CD4-positive, alpha-beta T cell (primary cell): ENCODE results near the gene RAD50. TPM values are rescaled to one million over a fixed set of nuclear protein-coding genes. Genes with fewer than 3 reads are reported as not detected.

ENCODE experiments used
- ATAC-seq: fragments of 200-7000 bp; cut with Tn5 transposase; one replicate; pipeline ENCODE4 v1.10.0; 2022; ENCODE audit warnings: mild to moderate bottlenecking; ENCODE audit not compliant: poor library complexity
- CTCF ChIA-PET: fragments of 350-600 bp; sonication (Branson Sonifier 250); formaldehyde crosslinking; loops from one replicate; lab custom pipeline; 2021; ENCODE audit warnings: antibody characterized with exemption, inconsistent platforms; lab: Charles Lee
- POLR2A ChIA-PET: fragments of 350-600 bp; sonication (Branson Sonifier 250); formaldehyde crosslinking; loops from one replicate; lab custom pipeline; 2021; ENCODE audit warnings: antibody characterized with exemption, inconsistent platforms; lab: Charles Lee
- DNase-seq, 14 experiments: peaks; one replicate each; pipeline ENCODE4 v3.0.0-alpha.2; 2013 to 2020; ENCODE audit warnings: mixed read lengths in 2 of 14
- H3K27ac ChIP-seq, 2 donors: one replicate each; pipeline versions ENCODE4 v1.5.1 to v1.7.0; 2013; ENCODE audit warnings: low read length in 2 of 2, low read depth in 1 of 2, mild to moderate bottlenecking in 1 of 2
- H3K27me3 ChIP-seq, 2 experiments: 1 replicate in 1 of 2; 2 replicates in 1 of 2; pipeline versions ENCODE4 v1.6.1 to v1.7.0; 2013; ENCODE audit warnings: low read length in 2 of 2, control low read depth in 1 of 2, mild to moderate bottlenecking in 1 of 2, moderate library complexity in 1 of 2; ENCODE audit not compliant: insufficient read depth in 2 of 2, control insufficient read depth in 1 of 2
- H3K36me3 ChIP-seq: one replicate; pipeline ENCODE4 v1.6.1; 2013; ENCODE audit warnings: low read length, control low read depth; ENCODE audit not compliant: insufficient read depth
- H3K4me1 ChIP-seq: one replicate; pipeline ENCODE4 v1.6.1; 2013; ENCODE audit warnings: low read length, control low read depth; ENCODE audit not compliant: insufficient read depth
- H3K4me3 ChIP-seq: one replicate; pipeline ENCODE4 v1.5.1; 2013; ENCODE audit warnings: mild to moderate bottlenecking, low read length, moderate library complexity
- H3K9me3 ChIP-seq, 2 experiments: 1 replicate in 1 of 2; 2 replicates in 1 of 2; pipeline versions ENCODE4 v1.6.1 to v1.7.0; 2013; ENCODE audit warnings: low read length in 2 of 2, mild to moderate bottlenecking in 2 of 2, control low read depth in 1 of 2, moderate library complexity in 1 of 2; ENCODE audit not compliant: control insufficient read depth in 1 of 2, insufficient read depth in 1 of 2
- H3K27ac Mint-ChIP-seq: one replicate; pipeline ENCODE4 v1.8.0; 2020; ENCODE audit warnings: mixed read lengths
- H3K27me3 Mint-ChIP-seq: one replicate; pipeline ENCODE4 v1.8.0; 2021; ENCODE audit warnings: mixed read lengths
- H3K36me3 Mint-ChIP-seq: one replicate; pipeline ENCODE4 v1.8.0; 2021; ENCODE audit warnings: low read depth, mixed read lengths
- H3K4me1 Mint-ChIP-seq: one replicate; pipeline ENCODE4 v1.8.0; 2021; ENCODE audit warnings: low read depth, mixed read lengths
- H3K4me3 Mint-ChIP-seq: one replicate; pipeline ENCODE4 v1.8.0; 2020; ENCODE audit warnings: mild to moderate bottlenecking, mixed read lengths
- H3K9me3 Mint-ChIP-seq: one replicate; pipeline ENCODE4 v1.8.0; 2020; ENCODE audit warnings: mixed read lengths
- CTCF ChIP-seq: fragments of 200-600 bp; IDR thresholded peaks from one replicate; pipeline ENCODE4 v1.8.0; 2022; ENCODE audit warnings: antibody characterized with exemption, mild to moderate bottlenecking
- intact Hi-C, 2 experiments: fragments of 100-400 bp; cut with DNase I in 1 of 2; cut with micrococcal nuclease in 1 of 2; formaldehyde crosslinking; loops; one replicate each; pipeline versions ENCODE4 v1.15.1 to v1.9.0; 2023 to 2025; cut with DNase I, micrococcal nuclease
- total RNA-seq, 174 experiments: library from RNA in 2 of 174; stranded (reverse) in 2 of 174; gene quantifications; one replicate each; pipeline ENCODE4 v1.2.3 and lab custom pipeline; 2021 to 2026

Gene RAD50
- total RNA-seq, 2 experiments from 2014 or later = 12.7 to 13.4 TPM

- no peak for DNase-seq
- H3K4me3 Mint-ChIP-seq = no peak overlapping the region
- ATAC-seq = no peak
- no peak overlapping the region for H3K4me3 ChIP-seq
- H3K36me3 Mint-ChIP-seq = no peaks in the 10 kb centered on the region
- POLR2A ChIA-PET = no interaction called here
- H3K27me3 ChIP-seq = peaks cover 0 to 13% of the 10 kb centered on the region in 2 experiments
- H3K36me3 ChIP-seq = no peaks in the 10 kb centered on the region
- CTCF ChIA-PET = no interaction called here
- no peaks in the 10 kb centered on the region for H3K9me3 Mint-ChIP-seq
- no peak for TF ChIP-seq CTCF
- no peak overlapping the region for H3K27ac ChIP-seq
- no peaks in the 10 kb centered on the region for H3K4me1 ChIP-seq
- H3K9me3 ChIP-seq = no peaks in the 10 kb centered on the region
- H3K4me1 Mint-ChIP-seq = no peaks in the 10 kb centered on the region
- H3K27ac Mint-ChIP-seq = no peak overlapping the region
- intact Hi-C loops = no loop called here
- peaks cover 4% of the 10 kb centered on the region for H3K27me3 Mint-ChIP-seq
Measured at GRCh38 chr5:132539716-132540115, 17.1 kb upstream of the RAD50 start.

GRCh38 chr5:132540149-132540548, 16.6 kb upstream of the RAD50 start:
- no peaks in the 10 kb centered on the region for H3K9me3 Mint-ChIP-seq
- no peaks in the 10 kb centered on the region for H3K27me3 Mint-ChIP-seq
- CTCF ChIA-PET = no interaction called here
- no peak overlapping the region for H3K4me3 Mint-ChIP-seq
- no peaks in the 10 kb centered on the region for H3K36me3 Mint-ChIP-seq
- H3K9me3 ChIP-seq = no peaks in the 10 kb centered on the region
- peaks cover 0 to 8% of the 10 kb centered on the region in 2 experiments for H3K27me3 ChIP-seq
- H3K4me1 Mint-ChIP-seq = no peaks in the 10 kb centered on the region
- intact Hi-C loops = no loop called here
- no peaks in the 10 kb centered on the region for H3K4me1 ChIP-seq
- no peak for ATAC-seq
- no peak for TF ChIP-seq CTCF
- H3K4me3 ChIP-seq = no peak overlapping the region
- no peak for DNase-seq
- H3K27ac ChIP-seq = no peak overlapping the region
- H3K27ac Mint-ChIP-seq = no peak overlapping the region
- POLR2A ChIA-PET = no interaction called here
- no peaks in the 10 kb centered on the region for H3K36me3 ChIP-seq

DNA sequence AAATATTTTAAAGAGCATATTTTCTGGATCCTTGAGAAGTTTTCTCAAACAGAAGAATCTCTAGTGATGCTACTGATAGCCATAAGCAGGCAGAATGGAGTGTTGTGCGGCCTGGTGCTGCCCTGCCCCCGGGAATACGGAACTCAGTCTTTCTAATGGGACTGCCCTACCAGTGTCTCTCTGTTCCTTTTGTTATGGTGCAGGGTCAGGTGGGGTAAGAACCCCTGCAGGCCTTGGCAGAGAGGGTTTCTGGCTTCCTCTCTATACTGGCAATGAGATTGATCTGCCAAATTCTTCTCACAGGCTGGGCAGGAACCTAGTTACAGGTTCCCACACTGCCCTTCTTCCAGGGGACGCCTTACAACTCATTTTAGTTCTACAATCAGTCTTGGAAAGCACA, 16.0 kb upstream of the RAD50 start:
- ATAC-seq (no peak), DNase-seq (no peak)
- Histone ChIP-seq H3K4me3 (no peak overlapping the region), H3K9me3 (no peaks in the 10 kb centered on the region), H3K4me1 (no peaks in the 10 kb centered on the region), H3K27ac (no peak overlapping the region), H3K36me3 (no peaks in the 10 kb centered on the region), H3K27me3 (peaks cover 0 to 3% of the 10 kb centered on the region in 2 experiments)
- TF ChIP-seq CTCF = no peak
- ChIA-PET CTCF (no interaction called here), POLR2A (no interaction called here)
- Mint-ChIP-seq H3K27ac (no peak overlapping the region), H3K27me3 (no peaks in the 10 kb centered on the region), H3K36me3 (no peaks in the 10 kb centered on the region), H3K4me3 (no peak overlapping the region), H3K9me3 (no peaks in the 10 kb centered on the region), H3K4me1 (no peaks in the 10 kb centered on the region)
- intact Hi-C loops = no loop called here
